GM21737 (cell line): ENCODE results near the gene STIP1.
"Not testable (repeated sequence)": the region's sequence is repeated elsewhere in the genome, so short reads cannot be mapped to it uniquely, and the experiment has no call there.

Experiments used
- ATAC-seq: cut with Tn5 transposase; IDR thresholded peaks from one replicate; pipeline ENCODE4 v1.9.1; 2021; ENCODE audit warnings: mild to moderate bottlenecking, moderate library complexity; ENCODE audit not compliant: unreplicated experiment

STIP1 gene

GRCh38 chr11:64157631-64158394, 28.2 kb upstream of the STIP1 start:
- no peak for ATAC-seq

GRCh38 chr11:64161037-64161436, 24.9 kb upstream of the STIP1 start:
- ATAC-seq: no peak

- ATAC-seq: not testable (repeated sequence)
Observed at GRCh38 chr11:64162769-64163168, 23.2 kb upstream of the STIP1 start.

GRCh38 chr11:64163951-64164350, 22.0 kb upstream of the STIP1 start:
- no peak for ATAC-seq

GRCh38 chr11:64164392-64165312, 21.3 kb upstream of the STIP1 start:
- ATAC-seq: no peak

- ATAC-seq: no peak
Observed at GRCh38 chr11:64165481-64165841, 20.5 kb upstream of the STIP1 start.

- peak; percentile 79 for ATAC-seq
Observed at GRCh38 chr11:64165842-64166635, 19.9 kb upstream of the STIP1 start, which contains the start of gene MACROD1. Gene MACROD1 (minus strand): TSS chr11:64166113. CDS start chr11:64165994, 119 bp downstream.

GRCh38 chr11:64170419-64170818, 15.6 kb upstream of the STIP1 start:
- ATAC-seq: no peak

GRCh38 chr11:64173616-64174355, 12.2 kb upstream of the STIP1 start:
- no peak for ATAC-seq

- ATAC-seq: no peak
Observed at GRCh38 chr11:64176751-64177150, 9.2 kb upstream of the STIP1 start.

GRCh38 chr11:64178203-64178602, 7.8 kb upstream of the STIP1 start:
- no peak for ATAC-seq

GRCh38 chr11:64178951-64179639, 6.9 kb upstream of the STIP1 start:
- ATAC-seq: no peak

- no peak for ATAC-seq
Observed at GRCh38 chr11:64180891-64181290, 5.1 kb upstream of the STIP1 start.

- no peak for ATAC-seq
Observed at GRCh38 chr11:64181506-64182411, 4.2 kb upstream of the STIP1 start.

GRCh38 chr11:64183890-64184289, 2.1 kb upstream of the STIP1 start:
- no peak for ATAC-seq

- peak; percentile 19 for ATAC-seq
Observed at GRCh38 chr11:64185175-64185692, 737 bp upstream of the STIP1 start.

GRCh38 chr11:64186492-64187165, 658 bp downstream of the STIP1 start:
- ATAC-seq: peak; percentile 1

GRCh38 chr11:64192434-64192833, 6.5 kb downstream of the STIP1 start:
- ATAC-seq: no peak
